ENCODE measurements around the gene GAMT.

GAMT gene

DNA sequence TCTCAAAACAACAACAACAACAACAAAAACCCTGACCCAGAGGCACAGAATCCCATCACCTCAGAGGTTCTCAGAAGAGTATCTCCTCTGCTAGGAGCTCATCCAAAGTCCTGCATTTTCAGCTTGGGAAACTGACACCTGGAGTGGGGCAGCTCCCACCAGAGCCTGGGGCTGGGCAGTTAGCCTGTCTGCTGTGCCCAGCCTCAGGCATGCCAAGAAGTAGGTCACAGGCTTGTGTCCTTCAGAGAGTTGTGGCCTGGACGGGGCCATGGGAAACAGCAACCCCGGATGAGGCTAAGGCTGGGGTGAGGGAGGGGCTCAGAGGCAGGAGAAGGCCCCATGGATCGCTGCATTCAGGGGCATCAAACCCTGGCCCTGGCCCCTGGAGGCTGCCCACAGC, 15.5 kb downstream of the GAMT start:
- no peaks in the 10 kb centered on the region for H3K9me3 ChIP-seq (ENCODE audit: severe bottlenecking)
- no peaks in the 10 kb centered on the region for H3K27me3 ChIP-seq (ENCODE audit: insufficient read depth, poor library complexity, severe bottlenecking)
- no peak overlapping the region for H3K4me3 ChIP-seq (ENCODE audit: severe bottlenecking)
- DNase-seq (ENCODE audit: low spot score) (no peak), ATAC-seq (ENCODE audit: low read depth) (no peak)
- peaks cover 13% of the 10 kb centered on the region for H3K36me3 ChIP-seq (ENCODE audit: low read depth)
- TF ChIP-seq, protein P1, sequence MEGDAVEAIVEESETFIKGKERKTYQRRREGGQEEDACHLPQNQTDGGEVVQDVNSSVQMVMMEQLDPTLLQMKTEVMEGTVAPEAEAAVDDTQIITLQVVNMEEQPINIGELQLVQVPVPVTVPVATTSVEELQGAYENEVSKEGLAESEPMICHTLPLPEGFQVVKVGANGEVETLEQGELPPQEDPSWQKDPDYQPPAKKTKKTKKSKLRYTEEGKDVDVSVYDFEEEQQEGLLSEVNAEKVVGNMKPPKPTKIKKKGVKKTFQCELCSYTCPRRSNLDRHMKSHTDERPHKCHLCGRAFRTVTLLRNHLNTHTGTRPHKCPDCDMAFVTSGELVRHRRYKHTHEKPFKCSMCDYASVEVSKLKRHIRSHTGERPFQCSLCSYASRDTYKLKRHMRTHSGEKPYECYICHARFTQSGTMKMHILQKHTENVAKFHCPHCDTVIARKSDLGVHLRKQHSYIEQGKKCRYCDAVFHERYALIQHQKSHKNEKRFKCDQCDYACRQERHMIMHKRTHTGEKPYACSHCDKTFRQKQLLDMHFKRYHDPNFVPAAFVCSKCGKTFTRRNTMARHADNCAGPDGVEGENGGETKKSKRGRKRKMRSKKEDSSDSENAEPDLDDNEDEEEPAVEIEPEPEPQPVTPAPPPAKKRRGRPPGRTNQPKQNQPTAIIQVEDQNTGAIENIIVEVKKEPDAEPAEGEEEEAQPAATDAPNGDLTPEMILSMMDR (IDR thresholded peaks at IDR 0.05; ENCODE audit: poor library complexity, severe bottlenecking): no peak
- no peaks in the 10 kb centered on the region for H3K4me1 ChIP-seq (ENCODE audit: insufficient read depth, poor library complexity, severe bottlenecking)
- no peak overlapping the region for H3K27ac ChIP-seq (ENCODE audit: poor library complexity, severe bottlenecking)

DNA sequence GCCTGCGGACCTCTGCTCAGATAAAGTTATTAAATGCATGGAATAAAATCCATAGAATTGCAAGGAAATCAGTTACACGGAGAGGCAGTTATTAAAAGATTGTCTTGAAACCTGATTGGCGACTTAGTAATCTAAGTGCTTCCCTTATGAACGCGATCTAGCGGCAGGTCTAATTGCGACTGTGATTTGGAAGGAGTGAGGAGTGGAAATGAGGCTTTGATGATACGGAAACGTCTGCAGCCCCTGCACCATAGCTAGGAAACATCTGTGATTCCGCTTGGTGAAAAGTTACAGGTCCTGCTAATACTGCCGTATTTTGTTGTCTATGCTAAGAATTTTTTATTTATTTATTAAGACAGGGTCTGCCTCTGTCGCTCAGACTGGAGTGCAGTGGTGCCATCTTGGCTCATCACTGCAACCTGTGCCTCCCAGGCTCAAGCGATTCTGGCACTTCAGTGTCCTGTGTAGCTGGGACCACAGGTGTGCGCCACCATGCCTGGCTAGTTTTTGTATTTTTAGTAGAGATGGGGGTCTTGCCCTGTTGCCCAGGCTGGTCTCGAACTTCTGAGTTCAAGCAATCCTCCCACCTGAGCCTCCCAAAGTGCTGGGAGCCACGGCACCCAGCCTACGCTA, 16.7 kb downstream of the GAMT start:
- H3K27ac ChIP-seq (ENCODE audit: poor library complexity, severe bottlenecking): peak overlapping the region; percentile 42
- H3K4me3 ChIP-seq (ENCODE audit: severe bottlenecking): peak overlapping the region; percentile 78
- peaks cover 9% of the 10 kb centered on the region for H3K36me3 ChIP-seq (ENCODE audit: low read depth)
- no peak for ATAC-seq (ENCODE audit: low read depth)
- no peaks in the 10 kb centered on the region for H3K9me3 ChIP-seq (ENCODE audit: severe bottlenecking)
- no peaks in the 10 kb centered on the region for H3K4me1 ChIP-seq (ENCODE audit: insufficient read depth, poor library complexity, severe bottlenecking)
- H3K27me3 ChIP-seq (ENCODE audit: insufficient read depth, poor library complexity, severe bottlenecking): no peaks in the 10 kb centered on the region
- TF ChIP-seq, protein P1 (IDR thresholded peaks at IDR 0.05; ENCODE audit: poor library complexity, severe bottlenecking): no peak
- DNase-seq (ENCODE audit: low spot score): no peak

DNA sequence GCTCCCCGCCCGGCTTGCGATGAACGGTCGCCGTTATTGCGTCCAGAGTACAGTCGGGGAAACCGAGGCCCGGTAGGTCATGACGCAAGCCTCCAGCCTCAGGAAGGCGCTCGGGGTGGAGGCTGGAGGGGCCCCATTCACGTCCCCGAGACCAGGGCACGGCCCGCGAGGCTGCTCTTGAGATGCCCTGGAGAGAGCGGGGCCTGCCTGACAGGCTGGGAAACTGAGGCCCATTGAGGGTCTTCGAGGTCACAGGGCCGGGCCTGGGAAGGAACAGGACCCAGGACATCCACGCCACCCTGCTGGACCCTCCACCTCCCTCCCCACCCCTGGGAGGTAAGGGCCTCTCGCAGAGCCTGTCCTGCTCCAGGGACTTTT, 17.3 kb downstream of the GAMT start:
- H3K27ac ChIP-seq (ENCODE audit: poor library complexity, severe bottlenecking): peak overlapping the region; percentile 42
- H3K4me3 ChIP-seq (ENCODE audit: severe bottlenecking): peak overlapping the region; percentile 78
- DNase-seq (ENCODE audit: low spot score): no peak
- no peaks in the 10 kb centered on the region for H3K9me3 ChIP-seq (ENCODE audit: severe bottlenecking)
- H3K4me1 ChIP-seq (ENCODE audit: insufficient read depth, poor library complexity, severe bottlenecking): no peaks in the 10 kb centered on the region
- ATAC-seq (ENCODE audit: low read depth): no peak; the same call in 2 of the 3 replicates
- no peaks in the 10 kb centered on the region for H3K27me3 ChIP-seq (ENCODE audit: insufficient read depth, poor library complexity, severe bottlenecking)
- TF ChIP-seq, protein P1 (IDR thresholded peaks at IDR 0.05; ENCODE audit: poor library complexity, severe bottlenecking): no peak
- H3K36me3 ChIP-seq (ENCODE audit: low read depth): peaks cover 6% of the 10 kb centered on the region

DNA sequence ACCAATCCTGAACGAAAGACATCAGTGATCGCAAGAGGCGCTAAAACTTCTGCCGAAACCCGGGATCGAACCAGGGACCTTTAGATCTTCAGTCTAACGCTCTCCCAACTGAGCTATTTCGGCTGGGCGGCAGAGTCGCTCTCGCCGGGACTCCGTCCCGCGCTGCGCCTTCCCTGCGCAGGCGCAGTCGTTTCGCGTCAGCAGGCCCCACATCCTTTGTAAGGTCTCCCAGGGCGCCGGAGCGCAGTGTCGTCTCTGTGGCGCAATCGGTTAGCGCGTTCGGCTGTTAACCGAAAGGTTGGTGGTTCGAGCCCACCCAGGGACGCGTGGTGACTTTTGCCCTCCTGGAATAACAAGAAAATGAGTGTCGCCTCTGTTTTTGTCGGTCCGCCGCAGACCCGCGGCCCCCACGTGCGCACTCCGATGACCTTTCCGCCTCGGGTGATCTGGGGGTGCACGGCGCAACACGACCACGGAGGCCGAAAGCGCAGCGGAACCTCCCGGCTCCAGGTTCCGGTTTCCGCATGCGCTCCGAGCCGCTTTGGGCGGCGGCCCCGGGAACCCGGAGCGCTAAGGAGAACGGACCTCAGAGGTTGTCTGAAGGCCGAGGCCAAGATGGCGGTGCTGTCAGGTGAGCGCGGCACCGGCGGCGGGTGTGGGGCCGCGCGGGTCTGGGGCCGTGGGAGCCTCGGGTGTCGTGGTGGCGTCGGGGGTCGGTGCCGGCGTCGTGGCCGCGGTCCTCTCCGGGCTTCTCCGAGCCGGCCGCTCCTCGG, 17.8 kb downstream of the GAMT start, which contains the start of gene NDUFS7:
TSS of gene NDUFS7 (plus strand) at position 596 of the 773 bp plus-strand sequence. CDS start at position 616, 20 bp downstream.
- ATAC-seq (ENCODE audit: low read depth) (peak; percentile 81), DNase-seq (ENCODE audit: low spot score) (peak; percentile 82)
- H3K9me3 ChIP-seq (ENCODE audit: severe bottlenecking): no peaks in the 10 kb centered on the region
- H3K4me1 ChIP-seq (ENCODE audit: insufficient read depth, poor library complexity, severe bottlenecking): no peaks in the 10 kb centered on the region
- H3K27me3 ChIP-seq (ENCODE audit: insufficient read depth, poor library complexity, severe bottlenecking): no peaks in the 10 kb centered on the region
- peak within 1 kb of the TSS; percentile 78 for H3K4me3 ChIP-seq (ENCODE audit: severe bottlenecking)
- no peaks in the 10 kb centered on the region; the same call in 1 of the 2 replicates for H3K36me3 ChIP-seq (ENCODE audit: low read depth)
- TF ChIP-seq, protein P1 (IDR thresholded peaks at IDR 0.05; ENCODE audit: poor library complexity, severe bottlenecking): no peak
- peak within 1 kb of the TSS; percentile 42 for H3K27ac ChIP-seq (ENCODE audit: poor library complexity, severe bottlenecking)

DNA sequence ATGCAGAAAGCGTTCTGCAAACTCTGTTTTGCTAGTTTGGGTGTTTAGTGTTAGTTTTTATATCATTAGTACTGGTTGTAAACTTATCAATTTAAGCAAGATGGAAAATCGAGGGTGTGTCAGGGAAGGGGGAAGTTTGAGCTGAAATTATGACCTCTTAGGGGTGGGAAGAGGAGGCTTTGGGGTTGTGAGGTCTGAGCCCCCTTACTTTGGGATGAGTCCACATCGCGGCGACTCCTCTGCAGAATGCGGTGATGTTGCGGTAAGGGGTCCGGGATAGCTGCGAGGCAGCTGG, 18.4 kb downstream of the GAMT start:
- TF ChIP-seq, protein P1 (IDR thresholded peaks at IDR 0.05; ENCODE audit: poor library complexity, severe bottlenecking): no peak
- no peaks in the 10 kb centered on the region for H3K36me3 ChIP-seq (ENCODE audit: low read depth)
- H3K4me1 ChIP-seq (ENCODE audit: insufficient read depth, poor library complexity, severe bottlenecking): no peaks in the 10 kb centered on the region
- no peaks in the 10 kb centered on the region for H3K27me3 ChIP-seq (ENCODE audit: insufficient read depth, poor library complexity, severe bottlenecking)
- H3K9me3 ChIP-seq (ENCODE audit: severe bottlenecking): no peaks in the 10 kb centered on the region
- peak overlapping the region; percentile 3 for H3K4me3 ChIP-seq (ENCODE audit: severe bottlenecking)
- DNase-seq (ENCODE audit: low spot score) (no peak), ATAC-seq (ENCODE audit: low read depth) (no peak)
- no peak overlapping the region for H3K27ac ChIP-seq (ENCODE audit: poor library complexity, severe bottlenecking)

All from RWPE2 (cell line).